Measurements from ENCODE around the gene ANO5. TPM values are rescaled to one million over a fixed set of nuclear protein-coding genes. Genes with fewer than 3 reads are reported as not detected.

The ANO5 gene
- total RNA-seq, 2 donors from 2014 or later: 7.5 to 8.2 TPM

DNA sequence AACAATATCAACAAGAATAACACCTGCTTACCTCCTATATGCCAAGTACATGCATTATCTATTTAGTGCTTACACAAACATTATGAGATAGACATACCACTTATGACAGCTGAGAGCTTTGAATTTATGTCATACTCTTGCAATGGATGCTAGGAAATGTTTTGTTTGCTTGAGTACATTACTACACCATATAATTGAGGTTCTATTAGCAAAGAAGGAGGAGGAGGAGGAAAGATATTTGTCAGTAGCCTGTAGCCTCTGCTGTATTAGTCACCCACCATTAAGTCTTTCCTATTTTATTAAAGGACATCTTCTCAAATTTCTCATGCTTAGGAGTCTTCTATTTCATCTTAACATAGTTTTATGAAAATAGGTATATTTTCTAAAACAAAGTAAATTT, 6.4 kb downstream of the ANO5 start:
- Histone ChIP-seq H3K27me3 (no peaks in the 10 kb centered on the region), H3K9ac (ENCODE audit: low read depth in 2 of 2, low read length in 2 of 2) (no peak overlapping the region), H3K4me3 (no peak overlapping the region), H3K27ac (no peak overlapping the region), H3K4me1 (no peaks in the 10 kb centered on the region), H3K36me3 (no peaks in the 10 kb centered on the region), H3K9me3 (no peaks in the 10 kb centered on the region)
- DNase-seq: no peak
- intact Hi-C loops (cut with DNase I): no loop called here
- TF ChIP-seq, protein P1, sequence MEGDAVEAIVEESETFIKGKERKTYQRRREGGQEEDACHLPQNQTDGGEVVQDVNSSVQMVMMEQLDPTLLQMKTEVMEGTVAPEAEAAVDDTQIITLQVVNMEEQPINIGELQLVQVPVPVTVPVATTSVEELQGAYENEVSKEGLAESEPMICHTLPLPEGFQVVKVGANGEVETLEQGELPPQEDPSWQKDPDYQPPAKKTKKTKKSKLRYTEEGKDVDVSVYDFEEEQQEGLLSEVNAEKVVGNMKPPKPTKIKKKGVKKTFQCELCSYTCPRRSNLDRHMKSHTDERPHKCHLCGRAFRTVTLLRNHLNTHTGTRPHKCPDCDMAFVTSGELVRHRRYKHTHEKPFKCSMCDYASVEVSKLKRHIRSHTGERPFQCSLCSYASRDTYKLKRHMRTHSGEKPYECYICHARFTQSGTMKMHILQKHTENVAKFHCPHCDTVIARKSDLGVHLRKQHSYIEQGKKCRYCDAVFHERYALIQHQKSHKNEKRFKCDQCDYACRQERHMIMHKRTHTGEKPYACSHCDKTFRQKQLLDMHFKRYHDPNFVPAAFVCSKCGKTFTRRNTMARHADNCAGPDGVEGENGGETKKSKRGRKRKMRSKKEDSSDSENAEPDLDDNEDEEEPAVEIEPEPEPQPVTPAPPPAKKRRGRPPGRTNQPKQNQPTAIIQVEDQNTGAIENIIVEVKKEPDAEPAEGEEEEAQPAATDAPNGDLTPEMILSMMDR (IDR thresholded peaks at IDR 0.05): no peak

DNA sequence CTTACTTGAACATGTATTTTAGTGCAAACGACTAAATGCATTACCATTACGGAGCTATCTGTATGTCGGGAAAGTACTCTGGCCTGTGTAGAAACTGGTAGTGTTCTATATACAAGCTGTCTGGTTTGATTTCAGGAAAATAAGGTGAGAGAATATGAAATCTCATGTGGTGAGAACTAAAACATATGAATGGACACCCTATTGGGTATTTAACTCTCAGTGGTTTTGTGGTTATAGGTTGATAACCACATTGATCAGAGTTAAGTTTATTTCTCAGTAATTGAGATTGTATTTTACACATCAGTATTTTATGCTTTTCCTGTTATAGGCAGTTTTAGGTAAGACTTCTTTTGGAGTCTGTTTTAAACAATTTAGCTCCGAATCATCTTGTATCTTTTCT, 10.4 kb downstream of the ANO5 start:
- intact Hi-C loops (cut with DNase I): no loop called here
- Histone ChIP-seq H3K36me3 (no peaks in the 10 kb centered on the region), H3K27ac (no peak overlapping the region), H3K9ac (ENCODE audit: low read depth in 2 of 2, low read length in 2 of 2) (no peak overlapping the region), H3K4me1 (no peaks in the 10 kb centered on the region), H3K27me3 (no peaks in the 10 kb centered on the region), H3K9me3 (no peaks in the 10 kb centered on the region), H3K4me3 (no peak overlapping the region)
- DNase-seq: no peak
- TF ChIP-seq, protein P1 (IDR thresholded peaks at IDR 0.05): no peak

DNA sequence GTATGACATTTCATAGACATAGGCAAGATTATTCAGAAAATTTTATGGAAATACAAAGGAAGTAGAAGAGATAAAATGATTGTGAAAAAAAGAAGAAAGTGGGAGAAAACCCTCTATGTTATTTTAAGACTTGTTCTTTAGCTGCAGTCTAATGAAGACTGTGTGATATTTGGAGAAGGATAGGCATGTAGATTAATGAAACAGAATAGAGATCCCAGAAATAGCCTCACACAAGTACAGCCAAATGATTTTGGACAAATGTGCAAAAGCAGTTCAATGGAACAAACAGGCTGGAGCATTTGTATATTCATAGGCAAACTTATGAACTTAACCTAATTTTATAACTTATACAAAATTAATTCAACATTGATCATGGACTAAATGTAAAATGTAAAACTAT, 14.3 kb downstream of the ANO5 start:
- H3K27me3 ChIP-seq: no peaks in the 10 kb centered on the region
- no peak overlapping the region for H3K4me3 ChIP-seq
- H3K4me1 ChIP-seq: no peaks in the 10 kb centered on the region
- H3K27ac ChIP-seq: no peak overlapping the region
- intact Hi-C loops (cut with DNase I): no loop called here
- H3K9me3 ChIP-seq: no peaks in the 10 kb centered on the region
- DNase-seq: no peak
- H3K36me3 ChIP-seq: no peaks in the 10 kb centered on the region
- TF ChIP-seq, protein P1 (IDR thresholded peaks at IDR 0.05): no peak
- H3K9ac ChIP-seq (ENCODE audit: low read depth in 2 of 2, low read length in 2 of 2): no peak overlapping the region

DNA sequence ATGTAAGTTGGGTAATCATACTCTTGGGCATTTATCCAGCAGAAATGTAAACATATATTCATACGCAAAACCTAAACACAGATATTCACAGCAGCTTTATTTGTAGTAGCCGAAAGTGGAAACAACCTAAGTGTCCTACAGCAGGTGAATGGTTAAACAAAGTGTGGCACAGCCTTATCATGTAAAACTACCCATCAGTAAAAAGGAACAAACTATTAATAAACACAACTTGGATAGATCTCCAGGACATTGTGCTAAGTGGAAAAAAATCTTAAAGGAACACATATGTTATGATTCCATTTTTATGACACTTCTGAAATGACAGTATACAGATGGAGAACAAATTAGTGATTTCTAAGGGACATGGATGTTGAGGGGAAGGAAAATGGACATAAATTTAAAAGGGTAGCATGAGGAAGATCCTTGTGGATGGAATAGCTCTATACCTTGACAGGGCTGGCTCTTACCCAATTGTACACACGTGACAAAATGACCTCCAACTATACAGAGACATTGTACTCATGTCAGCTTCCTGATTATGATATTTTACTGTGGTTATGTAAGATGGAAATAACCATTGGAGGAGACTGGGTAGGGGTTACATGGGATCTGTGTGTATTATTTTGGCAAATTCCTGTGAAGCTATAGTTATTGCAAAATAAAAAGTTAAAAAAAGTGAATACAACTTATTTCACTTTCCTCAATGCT, 15.4 kb downstream of the ANO5 start:
- intact Hi-C loops (cut with DNase I): no loop called here
- TF ChIP-seq, protein P1 (IDR thresholded peaks at IDR 0.05): no peak
- H3K4me1 ChIP-seq: no peaks in the 10 kb centered on the region
- H3K9ac ChIP-seq (ENCODE audit: low read depth in 2 of 2, low read length in 2 of 2): no peak overlapping the region
- no peak for DNase-seq
- no peaks in the 10 kb centered on the region for H3K36me3 ChIP-seq
- H3K9me3 ChIP-seq: no peaks in the 10 kb centered on the region
- no peaks in the 10 kb centered on the region for H3K27me3 ChIP-seq
- no peak overlapping the region for H3K4me3 ChIP-seq
- H3K27ac ChIP-seq: no peak overlapping the region

DNA sequence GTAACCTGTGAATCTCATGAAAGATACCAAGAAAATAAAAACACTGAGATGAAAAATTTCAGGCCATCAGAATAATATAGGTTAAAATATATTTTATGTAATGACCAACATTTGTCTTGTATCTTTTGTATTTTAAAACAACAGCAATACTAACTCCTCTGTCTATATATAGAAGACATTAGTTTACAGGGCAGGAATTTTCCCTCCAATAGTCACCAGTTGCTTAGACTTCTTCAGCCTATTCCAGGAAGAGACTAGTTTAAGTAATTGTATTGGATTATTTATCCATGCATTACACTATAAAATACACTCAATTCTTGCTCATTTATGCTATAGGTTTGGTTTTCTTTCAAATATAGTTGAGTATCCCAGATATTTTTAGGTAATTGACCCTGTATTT, 24.1 kb downstream of the ANO5 start:
- H3K4me1 ChIP-seq: no peaks in the 10 kb centered on the region
- H3K9me3 ChIP-seq: no peaks in the 10 kb centered on the region
- intact Hi-C loops (cut with DNase I): no loop called here
- H3K9ac ChIP-seq (ENCODE audit: low read depth in 2 of 2, low read length in 2 of 2): no peak overlapping the region
- H3K4me3 ChIP-seq: no peak overlapping the region
- TF ChIP-seq, protein P1 (IDR thresholded peaks at IDR 0.05): no peak
- no peak overlapping the region for H3K27ac ChIP-seq
- DNase-seq: no peak
- no peaks in the 10 kb centered on the region for H3K27me3 ChIP-seq
- H3K36me3 ChIP-seq: no peaks in the 10 kb centered on the region

Measured in colonic mucosa (tissue), 4 donors.